DOHH2 (cell line): ENCODE results near the gene JPH2.

Experiments
- H3F3A ChIP-seq: fragments of 200-600 bp; sonication (generic), shearing (Covaris generic); 2 replicates; pipeline ENCODE4 v1.6.0; 2016; ENCODE audit warnings: antibody characterized with exemption, mild to moderate bottlenecking; ENCODE audit not compliant: control insufficient read depth, insufficient read depth
- H3K27ac ChIP-seq: fragments of 200-600 bp; sonication (generic); 2 replicates; pipeline ENCODE4 v1.5.1; 2014; ENCODE audit warnings: low read depth, mild to moderate bottlenecking, low read length, moderate library complexity
- H3K27me3 ChIP-seq: fragments of 200-600 bp; sonication (generic); 2 replicates; pipeline ENCODE4 v1.6.1; 2014; ENCODE audit warnings: mild to moderate bottlenecking, low read length, mixed read lengths; ENCODE audit not compliant: control insufficient read depth
- H3K36me3 ChIP-seq: fragments of 200-600 bp; sonication (generic); 2 replicates; pipeline ENCODE4 v1.6.1; 2014; ENCODE audit warnings: mild to moderate bottlenecking, low read length, moderate library complexity, mixed read lengths; ENCODE audit not compliant: control insufficient read depth
- H3K4me1 ChIP-seq: fragments of 200-600 bp; sonication (generic); 2 replicates; pipeline ENCODE4 v1.6.1; 2014; ENCODE audit warnings: mild to moderate bottlenecking, low read length, mixed read lengths; ENCODE audit not compliant: control insufficient read depth
- H3K4me2 ChIP-seq: fragments of 200-600 bp; sonication (generic); 2 replicates; pipeline ENCODE4 v1.6.0; 2014; ENCODE audit warnings: mild to moderate bottlenecking, low read length, moderate library complexity
- H3K4me3 ChIP-seq: fragments of 200-600 bp; sonication (generic); 2 replicates; pipeline ENCODE4 v1.5.1; 2014; ENCODE audit warnings: mild to moderate bottlenecking, low read length, mixed read lengths
- H3K79me2 ChIP-seq: fragments of 200-600 bp; sonication (generic); 2 replicates; pipeline ENCODE4 v1.6.1; 2014; ENCODE audit warnings: mild to moderate bottlenecking, low read length, mixed read lengths; ENCODE audit not compliant: control insufficient read depth
- H3K9me2 ChIP-seq: fragments of 200-600 bp; sonication (generic); replicated peaks from 2 replicates; pipeline ENCODE4 v1.6.1; 2014; ENCODE audit warnings: mild to moderate bottlenecking, low read length, mixed read lengths; ENCODE audit not compliant: control insufficient read depth
- H3K9me3 ChIP-seq: fragments of 200-600 bp; sonication (generic); 2 replicates; pipeline ENCODE4 v1.6.1; 2014; ENCODE audit warnings: antibody characterized with exemption, low read length, mixed read lengths; ENCODE audit not compliant: control insufficient read depth, insufficient read depth
- H4K20me1 ChIP-seq: fragments of 200-600 bp; sonication (generic); 2 replicates; pipeline ENCODE4 v1.6.0; 2014; ENCODE audit warnings: low read depth, mild to moderate bottlenecking, antibody characterized with exemption, low read length, moderate library complexity; ENCODE audit not compliant: control insufficient read depth, insufficient read depth
- EZH2phosphoT487 ChIP-seq: fragments of 200-600 bp; sonication (generic); IDR thresholded peaks from 2 replicates; pipeline ENCODE4 v1.6.1; 2017; ENCODE audit warnings: borderline replicate concordance, mild to moderate bottlenecking, antibody characterized with exemption, low read length, moderate library complexity, mixed read lengths
- TF ChIP-seq, protein P1 (sequence below): fragments of 200-600 bp; sonication (generic); IDR thresholded peaks from one replicate; pipeline ENCODE4 v1.5.1; 2014; ENCODE audit warnings: antibody characterized with exemption, mild to moderate bottlenecking, low read depth, low read length; ENCODE audit not compliant: poor library complexity, severe bottlenecking

The JPH2 gene

GRCh38 chr20:44112456-44112855 is 74.5 kb downstream of the JPH2 start:
- TF ChIP-seq, protein P1, sequence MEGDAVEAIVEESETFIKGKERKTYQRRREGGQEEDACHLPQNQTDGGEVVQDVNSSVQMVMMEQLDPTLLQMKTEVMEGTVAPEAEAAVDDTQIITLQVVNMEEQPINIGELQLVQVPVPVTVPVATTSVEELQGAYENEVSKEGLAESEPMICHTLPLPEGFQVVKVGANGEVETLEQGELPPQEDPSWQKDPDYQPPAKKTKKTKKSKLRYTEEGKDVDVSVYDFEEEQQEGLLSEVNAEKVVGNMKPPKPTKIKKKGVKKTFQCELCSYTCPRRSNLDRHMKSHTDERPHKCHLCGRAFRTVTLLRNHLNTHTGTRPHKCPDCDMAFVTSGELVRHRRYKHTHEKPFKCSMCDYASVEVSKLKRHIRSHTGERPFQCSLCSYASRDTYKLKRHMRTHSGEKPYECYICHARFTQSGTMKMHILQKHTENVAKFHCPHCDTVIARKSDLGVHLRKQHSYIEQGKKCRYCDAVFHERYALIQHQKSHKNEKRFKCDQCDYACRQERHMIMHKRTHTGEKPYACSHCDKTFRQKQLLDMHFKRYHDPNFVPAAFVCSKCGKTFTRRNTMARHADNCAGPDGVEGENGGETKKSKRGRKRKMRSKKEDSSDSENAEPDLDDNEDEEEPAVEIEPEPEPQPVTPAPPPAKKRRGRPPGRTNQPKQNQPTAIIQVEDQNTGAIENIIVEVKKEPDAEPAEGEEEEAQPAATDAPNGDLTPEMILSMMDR, result no peak
- TF ChIP-seq EZH2phosphoT487, result no peak
- H4K20me1 ChIP-seq, result no peaks in the 10 kb centered on the region

GRCh38 chr20:44111712-44112335 is 75.2 kb downstream of the JPH2 start:
- Histone ChIP-seq H3K27ac (no peak overlapping the region), H3K27me3 (no peaks in the 10 kb centered on the region), H4K20me1 (no peaks in the 10 kb centered on the region), H3K9me3 (no peaks in the 10 kb centered on the region), H3K4me1 (no peaks in the 10 kb centered on the region), H3K79me2 (no peaks in the 10 kb centered on the region), H3K4me3 (no peak overlapping the region), H3K4me2 (no peak overlapping the region), H3K36me3 (no peaks in the 10 kb centered on the region), H3F3A (no peaks in the 10 kb centered on the region), H3K9me2 (no peaks in the 10 kb centered on the region)
- TF ChIP-seq, protein P1, result no peak
- TF ChIP-seq EZH2phosphoT487, result no peak

More at GRCh38 chr20:44112456-44112855, 74.5 kb downstream of the JPH2 start:
- Histone ChIP-seq H3K27me3 (no peaks in the 10 kb centered on the region), H3K79me2 (no peaks in the 10 kb centered on the region), H3K27ac (no peak overlapping the region), H3F3A (no peaks in the 10 kb centered on the region), H3K9me3 (no peaks in the 10 kb centered on the region), H3K9me2 (no peaks in the 10 kb centered on the region), H3K36me3 (no peaks in the 10 kb centered on the region), H3K4me3 (no peak overlapping the region), H3K4me1 (no peaks in the 10 kb centered on the region), H3K4me2 (no peak overlapping the region)

- H3K4me1 ChIP-seq, result no peaks in the 10 kb centered on the region
- H3K27ac ChIP-seq, result no peak overlapping the region
- no peaks in the 10 kb centered on the region for H3K9me3 ChIP-seq
- H3K9me2 ChIP-seq, result no peaks in the 10 kb centered on the region
- H3K27me3 ChIP-seq, result peaks cover 4% of the 10 kb centered on the region; the same call in 1 of the 2 replicates
- H3K4me2 ChIP-seq, result no peak overlapping the region
- no peaks in the 10 kb centered on the region for H3K36me3 ChIP-seq
- H3K79me2 ChIP-seq, result no peaks in the 10 kb centered on the region
- no peak overlapping the region for H3K4me3 ChIP-seq
- no peaks in the 10 kb centered on the region for H3F3A ChIP-seq
- TF ChIP-seq EZH2phosphoT487, result no peak
- TF ChIP-seq, protein P1, result no peak
- H4K20me1 ChIP-seq, result no peaks in the 10 kb centered on the region
Observed at GRCh38 chr20:44110816-44111568, 76.0 kb downstream of the JPH2 start.
